Measurements from ENCODE around the gene SSNA1.

GRCh38 chr9:137173796-137174664 lies 14.4 kb upstream of the SSNA1 start:
- TF ChIP-seq CTCF (IDR thresholded peaks at IDR 0.05; ENCODE audit: borderline replicate concordance, extremely low read depth, low read length, poor library complexity, severe bottlenecking), result no peak
- TF ChIP-seq EZH2 (IDR thresholded peaks at IDR 0.05; ENCODE audit: borderline replicate concordance, low read depth, low read length, severe bottlenecking), result no peak

Data from DND-41 (cell line).